HepG2 (cell line): ENCODE results near the gene PLA2G2E. TPM values are rescaled to one million over a fixed set of nuclear protein-coding genes. Genes with fewer than 3 reads are reported as not detected.

ENCODE experiments used
- ATAC-seq: fragments of 200-7000 bp; cut with Tn5 transposase; 3 replicates; pipeline ENCODE4 v1.9.1; 2020; ENCODE audit warnings: mild to moderate bottlenecking, moderate library complexity
- BruUV-seq: library from RNA; stranded (reverse); fragments of 400-500 nt; replicated peaks from 2 replicates; lab custom pipeline; 2021; lab: Mats Ljungman, UMichigan
- CTCF ChIA-PET: fragments of 300-600 bp; formaldehyde crosslinking; extraction: SDS; loops from one replicate; lab custom pipeline; 2021; ENCODE audit warnings: low total read pairs, inconsistent platforms, low intra/inter-chr PET ratio; lab: Yijun Ruan, JAX
- POLR2A ChIA-PET: fragments of 350-600 bp; sonication (Branson Sonifier 250); formaldehyde crosslinking; loops from one replicate; lab custom pipeline; 2020; ENCODE audit warnings: antibody characterized with exemption, inconsistent platforms; lab: Yijun Ruan, JAX
- DNase-seq: peaks from one replicate; pipeline ENCODE4 v3.0.0-alpha.2; 2015; ENCODE audit warnings: low spot score
- FAIRE-seq: peaks from 3 replicates; lab custom pipeline; 2011; peaks lifted over from hg19 to GRCh38; lab: Jason Lieb, UNC
- H2AFZ ChIP-seq: one replicate; pipeline ENCODE4 v1.6.1; 2011; ENCODE audit warnings: low read length, inconsistent platforms
- H3K27ac ChIP-seq: fragments of 300-600 bp; 3 replicates; pipeline ENCODE4 v1.8.0; 2011; ENCODE audit warnings: mixed run types, mild to moderate bottlenecking, mixed read lengths, low read length, inconsistent platforms; ENCODE audit not compliant: insufficient read depth; ENCODE audit errors: extremely low read length
- H3K27me3 ChIP-seq, 2 experiments: fragments of 200-600 bp in 1 of 2; 2 replicates in 1 of 2; 3 replicates in 1 of 2; pipeline versions ENCODE4 v1.6.0 to v1.8.0; 2011; ENCODE audit warnings: low read length in 2 of 2, mild to moderate bottlenecking in 2 of 2, moderate library complexity in 2 of 2, inconsistent platforms in 1 of 2; ENCODE audit not compliant: insufficient read depth in 2 of 2, control insufficient read depth in 1 of 2
- H3K36me3 ChIP-seq, 2 experiments: fragments of 200-600 bp in 1 of 2; replicated peaks in 1 of 2; 2 replicates in 1 of 2; 3 replicates in 1 of 2; pipeline versions ENCODE4 v1.5.1 to v1.8.0; 2011; ENCODE audit warnings: low read length in 2 of 2, inconsistent platforms in 1 of 2; ENCODE audit not compliant: insufficient read depth in 2 of 2, control insufficient read depth in 1 of 2
- H3K4me1 ChIP-seq: 2 replicates; pipeline ENCODE4 v1.5.1; 2012; ENCODE audit warnings: low read length, inconsistent platforms; ENCODE audit not compliant: insufficient read depth
- H3K4me2 ChIP-seq: 2 replicates; pipeline ENCODE4 v1.6.0; 2011; ENCODE audit warnings: low read depth, low read length, inconsistent platforms
- H3K4me3 ChIP-seq, 3 experiments: fragments of 200-600 bp in 1 of 3; sonication (generic), shearing (Covaris generic) in 1 of 3; replicated peaks in 1 of 3; 2 replicates each; pipeline ENCODE4 v1.5.1; 2011 to 2016; ENCODE audit warnings: low read length in 3 of 3, inconsistent platforms in 2 of 3, low read depth in 2 of 3, mild to moderate bottlenecking in 2 of 3, control low read depth in 1 of 3, mixed read lengths in 1 of 3; ENCODE audit not compliant: insufficient read depth in 1 of 3
- H3K79me2 ChIP-seq: one replicate; pipeline ENCODE4 v1.6.1; 2011; ENCODE audit warnings: low read length, inconsistent platforms; ENCODE audit not compliant: insufficient read depth
- H3K9ac ChIP-seq: 2 replicates; pipeline ENCODE4 v1.6.0; 2011; ENCODE audit warnings: mild to moderate bottlenecking, low read depth, low read length, inconsistent platforms; ENCODE audit not compliant: insufficient read depth
- H3K9me3 ChIP-seq: 2 replicates; pipeline ENCODE4 v1.5.1; 2012; ENCODE audit warnings: mild to moderate bottlenecking, low read length
- H4K20me1 ChIP-seq: 2 replicates; pipeline ENCODE4 v1.6.0; 2011; ENCODE audit warnings: inconsistent platforms, mild to moderate bottlenecking, low read length, moderate library complexity; ENCODE audit not compliant: insufficient read depth
- BORCS8-MEF2B ChIP-seq: sonication (generic); formaldehyde crosslinking; IDR thresholded peaks from 2 replicates; pipeline ENCODE4 v1.8.0; 2022; ENCODE audit warnings: mild to moderate bottlenecking, missing genetic modification reagents
- CEBPG ChIP-seq: IDR thresholded peaks from 2 replicates; pipeline ENCODE4 v1.6.1; 2016
- FOSL1 ChIP-seq: sonication (generic); formaldehyde crosslinking; IDR thresholded peaks from 2 replicates; pipeline ENCODE4 v1.9.0; 2021; ENCODE audit warnings: missing genetic modification reagents, borderline replicate concordance
- HDAC1 ChIP-seq: sonication (generic); formaldehyde crosslinking; IDR thresholded peaks from 2 replicates; pipeline ENCODE4 v1.5.1; 2020; ENCODE audit warnings: mild to moderate bottlenecking, missing genetic modification reagents
- HMGA1 ChIP-seq: sonication (generic); formaldehyde crosslinking; conservative IDR thresholded peaks from 2 replicates; pipeline ENCODE4 v1.4.0; 2020; ENCODE audit warnings: missing genetic modification reagents
- MTA1 ChIP-seq: sonication (generic); formaldehyde crosslinking; IDR thresholded peaks from 2 replicates; pipeline ENCODE4 v1.4.0; 2020; ENCODE audit warnings: missing genetic modification reagents, mild to moderate bottlenecking, borderline replicate concordance
- SRY ChIP-seq: sonication (generic); formaldehyde crosslinking; IDR thresholded peaks from 2 replicates; pipeline ENCODE4 v1.8.0; 2022; ENCODE audit warnings: mild to moderate bottlenecking, missing genetic modification reagents
- TSC22D2 ChIP-seq: sonication (generic); formaldehyde crosslinking; IDR thresholded peaks from 2 replicates; pipeline ENCODE4 v1.5.1; 2020; ENCODE audit warnings: missing genetic modification reagents, mild to moderate bottlenecking, borderline replicate concordance
- YY1 ChIP-seq: IDR thresholded peaks from 2 replicates; pipeline ENCODE4 v1.6.1; 2011; ENCODE audit warnings: low read length, low read depth, moderate library complexity, mild to moderate bottlenecking; ENCODE audit not compliant: insufficient read depth, insufficient replicate concordance
- ZBTB38 ChIP-seq: sonication (generic); formaldehyde crosslinking; IDR thresholded peaks from 2 replicates; pipeline ENCODE4 v1.5.1; 2020; ENCODE audit warnings: mild to moderate bottlenecking, missing genetic modification reagents
- ZFP36L2 ChIP-seq: sonication (generic); formaldehyde crosslinking; IDR thresholded peaks from 2 replicates; pipeline ENCODE4 v1.4.0; 2020; ENCODE audit warnings: missing genetic modification reagents
- ZFP90 ChIP-seq: sonication (generic); formaldehyde crosslinking; IDR thresholded peaks from 2 replicates; pipeline ENCODE4 v1.8.0; 2022; ENCODE audit warnings: missing genetic modification reagents, mild to moderate bottlenecking, inconsistent platforms, borderline replicate concordance
- ZNF367 ChIP-seq: sonication (generic); formaldehyde crosslinking; IDR thresholded peaks from 2 replicates; pipeline ENCODE4 v1.4.0; 2020; ENCODE audit warnings: missing genetic modification reagents, borderline replicate concordance
- WGBS: methylation state at CpG from one replicate; pipeline ENCODE4 v1.1.6; 2017; ENCODE audit warnings: low lambda C conversion rate; 5-methylcytosine and 5-hydroxymethylcytosine counted together
- in situ Hi-C: cut with HindIII; loops from 2 replicates; pipeline ENCODE4 v1.10.0; 2017; ENCODE audit warnings: low pct_unique_long_range_greater_than_20kb; ENCODE audit not compliant: extremely low pct_ligation_motif_present
- intact Hi-C: fragments of 100-400 bp; cut with micrococcal nuclease; formaldehyde crosslinking; loops from one replicate; pipeline ENCODE4 v1.10.0; 2022; ENCODE audit not compliant: unreplicated experiment
- polyA plus RNA-seq, 8 experiments: library from polyadenylated mRNA; depleted of rRNA in 3 of 8; stranded (reverse) in 7 of 8; unstranded in 1 of 8; fragments of >200 nt; fragmentation: Illumina TruSeq in 4 of 8; extraction: Trizol in 4 of 8; gene quantifications; 2 replicates each; pipeline versions ENCODE4 v1.2.1 to v1.2.3, GENCODE V29; 2011 to 2016; ENCODE audit warnings: low read depth in 4 of 8, missing spikeins in 1 of 8, mixed read lengths in 1 of 8; ENCODE audit not compliant: insufficient read depth in 1 of 8
- total RNA-seq, 5 experiments: library from RNA; depleted of rRNA; stranded (reverse); fragments of >200 nt; fragmentation: Illumina TruSeq; extraction: Trizol; gene quantifications; 2 replicates each; pipeline ENCODE4 v1.2.3, GENCODE V29; 2016; ENCODE audit warnings: low read depth in 1 of 5
- TF ChIP-seq, protein P1 (sequence below): sonication (generic); formaldehyde crosslinking; conservative IDR thresholded peaks from 2 replicates; pipeline ENCODE4 v1.4.0; 2020; ENCODE audit warnings: missing genetic modification reagents
- TF ChIP-seq, protein P2 (sequence below): conservative IDR thresholded peaks from 2 replicates; pipeline ENCODE4 v1.6.1; 2018; ENCODE audit warnings: missing genetic modification reagents
- TF ChIP-seq, protein P3 (sequence below): sonication (generic); formaldehyde crosslinking; IDR thresholded peaks from 2 replicates; pipeline ENCODE4 v1.8.0; 2022; ENCODE audit warnings: missing genetic modification reagents, mild to moderate bottlenecking, moderate library complexity, borderline replicate concordance
- TF ChIP-seq, protein P4 (sequence below): IDR thresholded peaks from 2 replicates; pipeline ENCODE4 v1.6.1; 2016

PLA2G2E gene
- total and polyA plus RNA-seq, 2 of the 13 experiments (the other 11 are each of a cell fraction or from before 2014, with no cell fraction given), result not detected

DNA sequence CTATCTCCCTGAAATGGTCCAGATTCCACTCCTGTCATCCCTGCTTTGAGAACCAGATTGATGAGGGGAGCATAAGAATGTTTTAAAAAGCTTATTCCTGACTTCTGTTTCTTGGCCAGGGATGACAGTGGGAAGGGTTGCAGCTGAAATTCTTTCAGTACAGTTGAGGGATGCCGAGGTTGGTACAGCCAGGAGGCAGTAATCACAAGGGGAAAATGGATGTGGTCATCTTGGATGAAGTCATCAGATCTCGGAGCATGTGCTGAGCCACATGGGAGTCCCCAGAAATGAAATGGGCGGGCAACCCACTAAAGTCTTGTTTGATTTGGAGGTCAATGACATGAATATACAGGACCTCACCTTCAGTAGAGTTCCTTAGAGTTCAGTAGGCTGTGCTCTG is 18.7 kb upstream of the PLA2G2E start:
- ATAC-seq (no peak), FAIRE-seq (no peak), DNase-seq (no peak)
- in situ Hi-C loops (no loop called here), intact Hi-C loops (no loop called here)
- Histone ChIP-seq H3K79me2 (no peaks in the 10 kb centered on the region), H3K4me2 (no peak overlapping the region), H3K4me3 (no peak overlapping the region), H3K36me3 (no peaks in the 10 kb centered on the region), H3K9ac (no peak overlapping the region), H3K4me1 (peaks cover 40% of the 10 kb centered on the region), H3K27ac (no peak overlapping the region), H2AFZ (no peak overlapping the region), H3K27me3 (no peaks in the 10 kb centered on the region), H4K20me1 (no peaks in the 10 kb centered on the region), H3K9me3 (no peaks in the 10 kb centered on the region)
- CTCF ChIA-PET, result no interaction called here
- POLR2A ChIA-PET, result no interaction called here
- BruUV-seq, result no TSS peak
- WGBS, result 73% methylated on average over 3 of the region's 3 CpGs
- TF ChIP-seq HDAC1 (CRISPR knock-in tag) (no peak), ZFP36L2 (CRISPR knock-in tag) (no peak), MTA1 (CRISPR knock-in tag) (no peak), YY1 (no peak), ZNF367 (CRISPR knock-in tag) (no peak), BORCS8-MEF2B (no peak), SRY (CRISPR knock-in tag) (no peak), ZBTB38 (no peak), CEBPG (CRISPR knock-in tag) (no peak), FOSL1 (no peak), TSC22D2 (CRISPR knock-in tag) (no peak), ZFP90 (no peak), HMGA1 (CRISPR knock-in tag) (no peak)
- TF ChIP-seq, protein P1, sequence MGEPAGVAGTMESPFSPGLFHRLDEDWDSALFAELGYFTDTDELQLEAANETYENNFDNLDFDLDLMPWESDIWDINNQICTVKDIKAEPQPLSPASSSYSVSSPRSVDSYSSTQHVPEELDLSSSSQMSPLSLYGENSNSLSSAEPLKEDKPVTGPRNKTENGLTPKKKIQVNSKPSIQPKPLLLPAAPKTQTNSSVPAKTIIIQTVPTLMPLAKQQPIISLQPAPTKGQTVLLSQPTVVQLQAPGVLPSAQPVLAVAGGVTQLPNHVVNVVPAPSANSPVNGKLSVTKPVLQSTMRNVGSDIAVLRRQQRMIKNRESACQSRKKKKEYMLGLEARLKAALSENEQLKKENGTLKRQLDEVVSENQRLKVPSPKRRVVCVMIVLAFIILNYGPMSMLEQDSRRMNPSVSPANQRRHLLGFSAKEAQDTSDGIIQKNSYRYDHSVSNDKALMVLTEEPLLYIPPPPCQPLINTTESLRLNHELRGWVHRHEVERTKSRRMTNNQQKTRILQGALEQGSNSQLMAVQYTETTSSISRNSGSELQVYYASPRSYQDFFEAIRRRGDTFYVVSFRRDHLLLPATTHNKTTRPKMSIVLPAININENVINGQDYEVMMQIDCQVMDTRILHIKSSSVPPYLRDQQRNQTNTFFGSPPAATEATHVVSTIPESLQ, result no peak
- TF ChIP-seq, protein P2, sequence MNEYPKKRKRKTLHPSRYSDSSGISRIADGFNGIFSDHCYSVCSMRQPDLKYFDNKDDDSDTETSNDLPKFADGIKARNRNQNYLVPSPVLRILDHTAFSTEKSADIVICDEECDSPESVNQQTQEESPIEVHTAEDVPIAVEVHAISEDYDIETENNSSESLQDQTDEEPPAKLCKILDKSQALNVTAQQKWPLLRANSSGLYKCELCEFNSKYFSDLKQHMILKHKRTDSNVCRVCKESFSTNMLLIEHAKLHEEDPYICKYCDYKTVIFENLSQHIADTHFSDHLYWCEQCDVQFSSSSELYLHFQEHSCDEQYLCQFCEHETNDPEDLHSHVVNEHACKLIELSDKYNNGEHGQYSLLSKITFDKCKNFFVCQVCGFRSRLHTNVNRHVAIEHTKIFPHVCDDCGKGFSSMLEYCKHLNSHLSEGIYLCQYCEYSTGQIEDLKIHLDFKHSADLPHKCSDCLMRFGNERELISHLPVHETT (CRISPR knock-in tag), result no peak
- TF ChIP-seq, protein P3, sequence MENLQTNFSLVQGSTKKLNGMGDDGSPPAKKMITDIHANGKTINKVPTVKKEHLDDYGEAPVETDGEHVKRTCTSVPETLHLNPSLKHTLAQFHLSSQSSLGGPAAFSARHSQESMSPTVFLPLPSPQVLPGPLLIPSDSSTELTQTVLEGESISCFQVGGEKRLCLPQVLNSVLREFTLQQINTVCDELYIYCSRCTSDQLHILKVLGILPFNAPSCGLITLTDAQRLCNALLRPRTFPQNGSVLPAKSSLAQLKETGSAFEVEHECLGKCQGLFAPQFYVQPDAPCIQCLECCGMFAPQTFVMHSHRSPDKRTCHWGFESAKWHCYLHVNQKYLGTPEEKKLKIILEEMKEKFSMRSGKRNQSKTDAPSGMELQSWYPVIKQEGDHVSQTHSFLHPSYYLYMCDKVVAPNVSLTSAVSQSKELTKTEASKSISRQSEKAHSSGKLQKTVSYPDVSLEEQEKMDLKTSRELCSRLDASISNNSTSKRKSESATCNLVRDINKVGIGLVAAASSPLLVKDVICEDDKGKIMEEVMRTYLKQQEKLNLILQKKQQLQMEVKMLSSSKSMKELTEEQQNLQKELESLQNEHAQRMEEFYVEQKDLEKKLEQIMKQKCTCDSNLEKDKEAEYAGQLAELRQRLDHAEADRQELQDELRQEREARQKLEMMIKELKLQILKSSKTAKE (CRISPR knock-in tag), result no peak
- TF ChIP-seq, protein P4, sequence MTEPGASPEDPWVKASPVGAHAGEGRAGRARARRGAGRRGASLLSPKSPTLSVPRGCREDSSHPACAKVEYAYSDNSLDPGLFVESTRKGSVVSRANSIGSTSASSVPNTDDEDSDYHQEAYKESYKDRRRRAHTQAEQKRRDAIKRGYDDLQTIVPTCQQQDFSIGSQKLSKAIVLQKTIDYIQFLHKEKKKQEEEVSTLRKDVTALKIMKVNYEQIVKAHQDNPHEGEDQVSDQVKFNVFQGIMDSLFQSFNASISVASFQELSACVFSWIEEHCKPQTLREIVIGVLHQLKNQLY (CRISPR knock-in tag), result no peak
